Peyer's patch (tissue), 4 donors: ENCODE measurements around the gene PLA2G4E.

Experiments
- POLR2A ChIP-seq, 2 donors: fragments of 450-650 bp; IDR thresholded peaks; one replicate each; pipeline ENCODE4 v1.5.1; 2017; ENCODE audit warnings: antibody characterized with exemption in 2 of 2, mild to moderate bottlenecking in 2 of 2, moderate library complexity in 2 of 2
- TF ChIP-seq, protein P1 (sequence below), 6 experiments: fragments of 450-650 bp in 4 of 6; fragments of 200-600 bp in 2 of 6; sonication (generic) in 1 of 6; IDR thresholded peaks; one replicate each; pipeline ENCODE4 v1.5.1; 2017 to 2019; ENCODE audit warnings: antibody characterized with exemption in 6 of 6, mild to moderate bottlenecking in 3 of 6, moderate library complexity in 1 of 6

DNA sequence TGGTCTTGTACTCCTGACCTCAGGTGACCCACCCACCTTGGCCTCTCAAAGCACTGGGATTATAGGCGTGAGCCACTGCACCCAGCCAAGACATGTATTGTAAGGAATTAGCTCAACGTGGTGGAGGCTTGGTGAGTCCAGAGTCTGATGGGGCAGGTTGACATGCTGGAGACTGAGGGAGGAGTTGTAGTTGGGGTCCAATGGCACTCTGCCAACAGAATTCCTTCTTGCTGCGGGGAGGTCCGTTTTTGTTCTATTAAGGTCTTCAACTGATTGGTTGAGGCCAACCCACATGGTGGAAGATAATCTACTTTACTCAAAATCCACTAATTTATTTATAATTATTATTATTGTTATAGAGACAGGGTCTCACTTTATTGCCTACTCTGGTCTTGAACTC is 43.4 kb upstream of the PLA2G4E start:
- TF ChIP-seq, protein P1, sequence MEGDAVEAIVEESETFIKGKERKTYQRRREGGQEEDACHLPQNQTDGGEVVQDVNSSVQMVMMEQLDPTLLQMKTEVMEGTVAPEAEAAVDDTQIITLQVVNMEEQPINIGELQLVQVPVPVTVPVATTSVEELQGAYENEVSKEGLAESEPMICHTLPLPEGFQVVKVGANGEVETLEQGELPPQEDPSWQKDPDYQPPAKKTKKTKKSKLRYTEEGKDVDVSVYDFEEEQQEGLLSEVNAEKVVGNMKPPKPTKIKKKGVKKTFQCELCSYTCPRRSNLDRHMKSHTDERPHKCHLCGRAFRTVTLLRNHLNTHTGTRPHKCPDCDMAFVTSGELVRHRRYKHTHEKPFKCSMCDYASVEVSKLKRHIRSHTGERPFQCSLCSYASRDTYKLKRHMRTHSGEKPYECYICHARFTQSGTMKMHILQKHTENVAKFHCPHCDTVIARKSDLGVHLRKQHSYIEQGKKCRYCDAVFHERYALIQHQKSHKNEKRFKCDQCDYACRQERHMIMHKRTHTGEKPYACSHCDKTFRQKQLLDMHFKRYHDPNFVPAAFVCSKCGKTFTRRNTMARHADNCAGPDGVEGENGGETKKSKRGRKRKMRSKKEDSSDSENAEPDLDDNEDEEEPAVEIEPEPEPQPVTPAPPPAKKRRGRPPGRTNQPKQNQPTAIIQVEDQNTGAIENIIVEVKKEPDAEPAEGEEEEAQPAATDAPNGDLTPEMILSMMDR (IDR thresholded peaks at IDR 0.05): no peak
- no peak for TF ChIP-seq POLR2A (IDR thresholded peaks at IDR 0.05)
